ENCODE measurements around the gene TADA3.

TADA3 gene

DNA sequence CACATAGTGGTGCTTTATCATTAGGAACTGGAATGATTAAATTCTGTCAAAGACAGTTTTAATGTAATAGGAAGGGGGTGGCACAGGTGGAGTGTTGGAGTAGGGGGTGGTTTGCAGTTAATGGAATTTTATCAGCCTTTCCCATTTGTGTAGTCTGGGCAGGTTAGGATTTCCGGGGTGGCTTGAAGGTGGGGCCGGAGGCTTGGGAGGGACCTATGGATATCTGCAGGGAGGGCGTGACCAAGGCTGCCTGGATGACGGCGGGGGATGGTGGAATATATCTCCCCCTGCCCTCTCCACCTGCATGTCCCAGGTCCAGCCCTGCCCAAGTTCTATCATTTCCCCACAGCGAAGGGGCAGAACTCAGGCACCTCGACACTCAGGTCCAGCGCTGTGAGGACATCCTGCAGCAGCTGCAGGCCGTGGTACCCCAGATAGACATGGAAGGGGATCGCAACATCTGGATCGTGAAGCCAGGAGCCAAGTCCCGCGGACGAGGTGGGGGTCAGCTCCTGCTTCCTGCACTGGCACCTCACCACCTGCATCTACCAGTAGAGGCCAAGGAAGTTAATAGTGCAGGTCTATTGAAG, 33.3 kb upstream of the TADA3 start:
- Histone ChIP-seq H3K4me3 (replicated peaks; ENCODE audit: low read depth, low read length) (no peak overlapping the region), H3K27me3 (replicated peaks; ENCODE audit: control insufficient read depth, insufficient read depth, low read length) (no peaks in the 10 kb centered on the region), H3K36me3 (ENCODE audit: control insufficient read depth, insufficient read depth, low read length) (peaks cover 6% of the 10 kb centered on the region)
- no peak for DNase-seq (ENCODE audit: extremely low read depth, insufficient read length)
- TF ChIP-seq, protein P1, sequence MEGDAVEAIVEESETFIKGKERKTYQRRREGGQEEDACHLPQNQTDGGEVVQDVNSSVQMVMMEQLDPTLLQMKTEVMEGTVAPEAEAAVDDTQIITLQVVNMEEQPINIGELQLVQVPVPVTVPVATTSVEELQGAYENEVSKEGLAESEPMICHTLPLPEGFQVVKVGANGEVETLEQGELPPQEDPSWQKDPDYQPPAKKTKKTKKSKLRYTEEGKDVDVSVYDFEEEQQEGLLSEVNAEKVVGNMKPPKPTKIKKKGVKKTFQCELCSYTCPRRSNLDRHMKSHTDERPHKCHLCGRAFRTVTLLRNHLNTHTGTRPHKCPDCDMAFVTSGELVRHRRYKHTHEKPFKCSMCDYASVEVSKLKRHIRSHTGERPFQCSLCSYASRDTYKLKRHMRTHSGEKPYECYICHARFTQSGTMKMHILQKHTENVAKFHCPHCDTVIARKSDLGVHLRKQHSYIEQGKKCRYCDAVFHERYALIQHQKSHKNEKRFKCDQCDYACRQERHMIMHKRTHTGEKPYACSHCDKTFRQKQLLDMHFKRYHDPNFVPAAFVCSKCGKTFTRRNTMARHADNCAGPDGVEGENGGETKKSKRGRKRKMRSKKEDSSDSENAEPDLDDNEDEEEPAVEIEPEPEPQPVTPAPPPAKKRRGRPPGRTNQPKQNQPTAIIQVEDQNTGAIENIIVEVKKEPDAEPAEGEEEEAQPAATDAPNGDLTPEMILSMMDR (IDR thresholded peaks at IDR 0.05; ENCODE audit: insufficient read depth, low read length, poor library complexity, severe bottlenecking), result no peak

GRCh38 chr3:9820946-9821345, 28.7 kb upstream of the TADA3 start:
- Histone ChIP-seq H3K4me3 (replicated peaks; ENCODE audit: low read depth, low read length) (no peak overlapping the region), H3K36me3 (ENCODE audit: control insufficient read depth, insufficient read depth, low read length) (no peaks in the 10 kb centered on the region; the same call in 1 of the 2 replicates), H3K27me3 (replicated peaks; ENCODE audit: control insufficient read depth, insufficient read depth, low read length) (no peaks in the 10 kb centered on the region)
- no peak for DNase-seq (ENCODE audit: extremely low read depth, insufficient read length)
- TF ChIP-seq, protein P1 (IDR thresholded peaks at IDR 0.05; ENCODE audit: insufficient read depth, low read length, poor library complexity, severe bottlenecking), result peak; percentile 21

DNA sequence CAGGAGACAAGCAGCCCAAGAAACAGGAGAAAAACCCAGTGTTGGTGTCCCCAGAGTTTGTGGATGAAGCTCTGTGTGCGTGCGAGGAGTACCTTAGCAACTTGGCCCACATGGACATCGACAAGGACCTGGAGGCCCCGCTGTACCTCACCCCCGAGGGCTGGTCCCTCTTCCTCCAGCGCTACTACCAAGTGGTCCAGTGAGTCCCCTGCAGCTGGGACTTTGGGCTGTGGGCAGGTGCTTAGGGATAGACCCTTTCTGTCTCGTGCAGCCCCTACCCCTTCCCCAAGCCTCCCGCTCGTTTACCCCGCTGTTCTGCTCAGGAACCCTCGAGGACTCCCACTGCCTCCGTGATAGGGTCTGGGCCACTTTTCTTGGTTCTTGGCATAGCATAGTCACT, 28.3 kb upstream of the TADA3 start:
- Histone ChIP-seq H3K27me3 (replicated peaks; ENCODE audit: control insufficient read depth, insufficient read depth, low read length) (no peaks in the 10 kb centered on the region), H3K36me3 (ENCODE audit: control insufficient read depth, insufficient read depth, low read length) (no peaks in the 10 kb centered on the region; the same call in 1 of the 2 replicates), H3K4me3 (replicated peaks; ENCODE audit: low read depth, low read length) (no peak overlapping the region)
- no peak for DNase-seq (ENCODE audit: extremely low read depth, insufficient read length)
- TF ChIP-seq, protein P1 (IDR thresholded peaks at IDR 0.05; ENCODE audit: insufficient read depth, low read length, poor library complexity, severe bottlenecking), result no peak

DNA sequence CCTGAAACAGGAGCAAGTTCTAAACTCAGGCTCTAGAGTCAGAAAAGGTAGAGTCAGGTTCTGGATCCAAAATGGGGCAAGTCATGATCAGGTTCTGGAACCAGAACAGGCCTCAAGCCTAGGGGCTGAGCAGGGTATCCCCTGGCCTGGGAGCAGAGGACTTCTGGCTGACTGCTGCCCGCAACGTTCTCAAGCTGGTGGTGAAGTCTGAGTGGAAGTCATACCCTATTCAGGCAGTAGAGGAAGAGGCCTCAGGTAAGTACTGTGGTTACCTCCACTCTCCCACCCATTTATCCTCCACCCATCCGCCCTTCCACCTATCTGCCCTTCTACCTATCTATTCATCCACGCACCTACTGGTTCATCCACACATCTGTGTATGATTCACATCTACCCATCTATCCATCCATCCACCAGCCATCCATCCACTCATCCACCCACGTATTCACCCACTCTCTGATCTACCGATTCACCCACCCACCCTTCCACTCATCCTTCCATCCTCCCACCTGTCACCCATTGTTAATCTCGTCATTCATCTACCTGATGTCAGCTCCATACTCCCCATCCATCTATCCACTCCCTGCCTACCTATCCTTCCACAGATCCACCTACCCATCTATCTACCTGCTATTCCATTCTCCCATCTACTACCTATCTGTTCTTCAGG, 26.5 kb upstream of the TADA3 start:
- TF ChIP-seq, protein P1 (IDR thresholded peaks at IDR 0.05; ENCODE audit: insufficient read depth, low read length, poor library complexity, severe bottlenecking), result no peak
- no peak overlapping the region for H3K4me3 ChIP-seq (replicated peaks; ENCODE audit: low read depth, low read length)
- no peak for DNase-seq (ENCODE audit: extremely low read depth, insufficient read length)
- no peaks in the 10 kb centered on the region for H3K27me3 ChIP-seq (replicated peaks; ENCODE audit: control insufficient read depth, insufficient read depth, low read length)
- no peaks in the 10 kb centered on the region; the same call in none of the 2 replicates for H3K36me3 ChIP-seq (ENCODE audit: control insufficient read depth, insufficient read depth, low read length)

DNA sequence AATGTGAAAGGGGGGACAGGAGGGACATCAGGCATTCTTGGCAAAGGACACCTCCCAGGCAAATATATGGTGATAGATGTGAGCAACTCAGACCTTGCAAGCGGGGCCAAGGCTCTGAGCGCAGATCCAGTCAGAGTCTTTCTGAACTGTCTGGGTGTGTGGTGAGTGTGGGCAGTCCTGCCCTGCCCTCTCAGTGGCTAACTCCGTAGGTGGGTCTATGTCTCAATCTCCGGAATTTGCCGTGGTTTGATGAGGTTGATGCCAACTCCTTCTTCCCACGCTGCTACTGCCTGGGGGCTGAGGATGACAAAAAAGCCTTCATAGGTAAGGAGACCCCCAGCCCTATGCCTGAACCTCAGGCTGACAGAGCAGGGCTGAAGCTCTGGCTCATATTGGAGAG, 25.2 kb upstream of the TADA3 start:
- no peak for DNase-seq (ENCODE audit: extremely low read depth, insufficient read length)
- Histone ChIP-seq H3K36me3 (ENCODE audit: control insufficient read depth, insufficient read depth, low read length) (no peaks in the 10 kb centered on the region; the same call in none of the 2 replicates), H3K27me3 (replicated peaks; ENCODE audit: control insufficient read depth, insufficient read depth, low read length) (no peaks in the 10 kb centered on the region), H3K4me3 (replicated peaks; ENCODE audit: low read depth, low read length) (no peak overlapping the region)
- TF ChIP-seq, protein P1 (IDR thresholded peaks at IDR 0.05; ENCODE audit: insufficient read depth, low read length, poor library complexity, severe bottlenecking), result no peak

Measured in GM06990 (cell line).